Keratinocyte (primary cell): ENCODE measurements around the gene INHBB. TPM values are rescaled to one million over a fixed set of nuclear protein-coding genes. Genes with fewer than 3 reads are reported as not detected.

Experiments
- DNase-seq: peaks from one replicate; pipeline ENCODE4 v3.0.0-alpha.2; 2011; ENCODE audit warnings: low read depth, missing footprints, low spot score
- FAIRE-seq: peaks from 2 replicates; lab custom pipeline; 2011; peaks lifted over from hg19 to GRCh38; lab: Jason Lieb, UNC
- H2AFZ ChIP-seq: 2 replicates; pipeline ENCODE4 v1.6.0; 2012; ENCODE audit warnings: low read length, control low read depth, inconsistent platforms; ENCODE audit not compliant: control insufficient read depth
- H3K27ac ChIP-seq: 2 replicates; pipeline ENCODE4 v1.5.1; 2011; ENCODE audit warnings: low read length; ENCODE audit not compliant: control insufficient read depth, insufficient read depth
- H3K27me3 ChIP-seq: 3 replicates; pipeline ENCODE4 v1.6.0; 2011; ENCODE audit warnings: low read length; ENCODE audit not compliant: control insufficient read depth, insufficient read depth; ENCODE audit errors: extremely low read depth
- H3K36me3 ChIP-seq, 2 experiments: 2 replicates in 1 of 2; 3 replicates in 1 of 2; pipeline ENCODE4 v1.5.1; 2011; ENCODE audit warnings: low read length in 2 of 2, mild to moderate bottlenecking in 1 of 2; ENCODE audit not compliant: control insufficient read depth in 2 of 2, insufficient read depth in 2 of 2; ENCODE audit errors: extremely low read depth in 1 of 2
- H3K4me1 ChIP-seq: 3 replicates; pipeline ENCODE4 v1.5.1; 2011; ENCODE audit warnings: low read length; ENCODE audit not compliant: control insufficient read depth, insufficient read depth; ENCODE audit errors: extremely low read depth
- H3K4me2 ChIP-seq: 3 replicates; pipeline ENCODE4 v1.6.0; 2011; ENCODE audit warnings: low read depth, low read length; ENCODE audit not compliant: control insufficient read depth, insufficient read depth; ENCODE audit errors: extremely low read depth
- H3K4me3 ChIP-seq, 3 experiments: fragments of 200-600 bp in 1 of 3; sonication (generic) in 1 of 3; 2 replicates in 2 of 3; 3 replicates in 1 of 3; pipeline ENCODE4 v1.5.1; 2011 to 2016; ENCODE audit warnings: low read length in 3 of 3, mild to moderate bottlenecking in 3 of 3, control low read depth in 2 of 3, inconsistent platforms in 1 of 3, low read depth in 1 of 3, mixed read lengths in 1 of 3, mixed run types in 1 of 3, moderate library complexity in 1 of 3; ENCODE audit not compliant: control insufficient read depth in 2 of 3, insufficient read depth in 2 of 3; ENCODE audit errors: extremely low read depth in 1 of 3
- H3K79me2 ChIP-seq: 2 replicates; pipeline ENCODE4 v1.6.0; 2012; ENCODE audit warnings: low read length; ENCODE audit not compliant: control insufficient read depth, insufficient read depth
- H3K9ac ChIP-seq: 3 replicates; pipeline ENCODE4 v1.6.0; 2011; ENCODE audit warnings: low read length; ENCODE audit not compliant: control insufficient read depth, insufficient read depth; ENCODE audit errors: extremely low read depth
- H3K9me1 ChIP-seq: 3 replicates; pipeline ENCODE4 v1.6.0; 2011; ENCODE audit warnings: low read length; ENCODE audit not compliant: control insufficient read depth, insufficient read depth; ENCODE audit errors: extremely low read depth
- H3K9me3 ChIP-seq: 2 replicates; pipeline ENCODE4 v1.5.1; 2012; ENCODE audit warnings: low read depth, low read length; ENCODE audit not compliant: control insufficient read depth
- H4K20me1 ChIP-seq: 3 replicates; pipeline ENCODE4 v1.6.0; 2011; ENCODE audit warnings: low read length; ENCODE audit not compliant: control insufficient read depth, insufficient read depth; ENCODE audit errors: extremely low read depth
- CTCF ChIP-seq, 3 experiments: IDR thresholded peaks in 1 of 3; conservative IDR thresholded peaks in 1 of 3; optimal IDR thresholded peaks in 1 of 3; 2 replicates in 2 of 3; 3 replicates in 1 of 3; pipeline versions ENCODE3 to v1.5.1; 2011; ENCODE audit warnings: low read length in 3 of 3, mild to moderate bottlenecking in 3 of 3, moderate library complexity in 2 of 3, control low read depth in 1 of 3, inconsistent platforms in 1 of 3; ENCODE audit not compliant: insufficient read depth in 2 of 3; ENCODE audit errors: extremely low read depth in 1 of 3
- EZH2 ChIP-seq: IDR thresholded peaks from one replicate; pipeline ENCODE4 v1.6.1; 2012; ENCODE audit warnings: inconsistent platforms, mild to moderate bottlenecking, low read length, moderate library complexity
- dilution Hi-C: fragments of 300-500 bp; cut with MboI; formaldehyde crosslinking; loops from one replicate; pipeline ENCODE4 v1.7.0; 2020; ENCODE audit warnings: low sequenced_read_pairs; ENCODE audit not compliant: extremely low pct_ligation_motif_present
- polyA plus RNA-seq, 5 experiments: library from polyadenylated mRNA; depleted of rRNA in 3 of 5; stranded (reverse) in 3 of 5; stranded (forward) in 1 of 5; unstranded in 1 of 5; fragments of >200 nt; gene quantifications; 1 replicate in 1 of 5; 2 replicates in 3 of 5; 3 replicates in 1 of 5; pipeline versions ENCODE4 v1.2.1 to v1.2.3, GENCODE V29; 2011 to 2012; ENCODE audit warnings: missing spikeins in 2 of 5, low read depth in 1 of 5, low replicate concordance in 1 of 5

Gene INHBB
- polyA plus RNA-seq, 1 donor (not counting 4 experiments of a cell fraction or from before 2014, with no cell fraction given): not detected

DNA sequence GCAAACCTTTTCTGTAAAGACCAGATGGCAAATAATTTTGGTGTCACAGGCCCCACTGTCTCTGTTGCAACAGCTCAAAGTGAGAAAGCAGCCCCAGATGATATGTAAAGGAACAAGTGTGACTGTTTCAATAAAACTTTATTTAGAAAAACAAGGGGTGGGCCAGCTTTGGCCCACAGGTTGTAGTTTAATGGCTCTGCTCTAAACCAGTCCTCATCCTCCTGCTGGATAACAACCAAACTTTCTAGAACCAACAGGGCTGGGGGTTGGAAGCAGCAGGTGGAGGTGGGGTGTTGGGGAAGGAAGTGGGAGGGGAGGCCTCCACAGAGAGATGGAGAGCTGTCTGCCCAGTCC lies 28.8 kb upstream of the INHBB start:
- peaks cover 2% of the 10 kb centered on the region for H4K20me1 ChIP-seq
- no peaks in the 10 kb centered on the region for H3K27me3 ChIP-seq
- no peak overlapping the region for H3K4me3 ChIP-seq
- no peaks in the 10 kb centered on the region for H3K36me3 ChIP-seq
- dilution Hi-C loops: no loop called here
- no peaks in the 10 kb centered on the region for H3K79me2 ChIP-seq
- no peak for TF ChIP-seq EZH2
- no peak for TF ChIP-seq CTCF (optimal IDR thresholded peaks at IDR 0.05 in 1 of 3, IDR thresholded peaks at IDR 0.05 in 1 of 3, conservative IDR thresholded peaks at IDR 0.05 in 1 of 3; ENCODE audit: extremely low read depth in 1 of 3, insufficient read depth in 2 of 3, low read length in 3 of 3)
- FAIRE-seq (no peak), DNase-seq (no peak)
- no peak overlapping the region for H3K9ac ChIP-seq
- peaks cover 14% of the 10 kb centered on the region for H3K4me1 ChIP-seq
- no peak overlapping the region for H3K27ac ChIP-seq
- H3K9me3 ChIP-seq: no peaks in the 10 kb centered on the region
- no peak overlapping the region for H2AFZ ChIP-seq
- H3K4me2 ChIP-seq: no peak overlapping the region
- H3K9me1 ChIP-seq: no peaks in the 10 kb centered on the region

GRCh38 chr2:120317916-120318315 lies 28.0 kb upstream of the INHBB start:
- Histone ChIP-seq H3K9me1 (no peaks in the 10 kb centered on the region), H3K9ac (no peak overlapping the region), H2AFZ (no peak overlapping the region), H3K4me3 (no peak overlapping the region), H3K27ac (no peak overlapping the region), H3K79me2 (no peaks in the 10 kb centered on the region), H3K27me3 (no peaks in the 10 kb centered on the region), H3K4me1 (peaks cover 14% of the 10 kb centered on the region), H3K9me3 (no peaks in the 10 kb centered on the region), H4K20me1 (peaks cover 2% of the 10 kb centered on the region), H3K36me3 (no peaks in the 10 kb centered on the region), H3K4me2 (no peak overlapping the region)
- FAIRE-seq: no peak
- TF ChIP-seq CTCF (optimal IDR thresholded peaks at IDR 0.05 in 1 of 3, IDR thresholded peaks at IDR 0.05 in 1 of 3, conservative IDR thresholded peaks at IDR 0.05 in 1 of 3; ENCODE audit: extremely low read depth in 1 of 3, insufficient read depth in 2 of 3, low read length in 3 of 3): no peak
- no peak for TF ChIP-seq EZH2
- no peak for DNase-seq
- dilution Hi-C loops: no loop called here
